BJ (cell line): ENCODE measurements around the gene HEBP1. TPM values are rescaled to one million over a fixed set of nuclear protein-coding genes. Genes with fewer than 3 reads are reported as not detected.

Experiments
- CTCF ChIA-PET: fragments of 350-600 bp; formaldehyde crosslinking; extraction: SDS; loops from one replicate; lab custom pipeline; 2021; ENCODE audit warnings: antibody characterized with exemption, inconsistent platforms; lab: Yijun Ruan, JAX
- POLR2A ChIA-PET: fragments of 300-600 bp; sonication (Branson Sonifier 250); formaldehyde crosslinking; extraction: SDS; loops from one replicate; lab custom pipeline; 2021; ENCODE audit warnings: antibody characterized with exemption; lab: Charles Lee
- DNase-seq: peaks from one replicate; pipeline ENCODE4 v3.0.0-alpha.2; 2011; ENCODE audit warnings: low read depth
- H3K27me3 ChIP-seq: 2 replicates; pipeline ENCODE4 v1.6.0; 2011; ENCODE audit warnings: low read length; ENCODE audit not compliant: control insufficient read depth, insufficient read depth
- H3K36me3 ChIP-seq: 2 replicates; pipeline ENCODE4 v1.5.1; 2011; ENCODE audit warnings: low read length; ENCODE audit not compliant: control insufficient read depth, insufficient read depth
- H3K4me3 ChIP-seq: 2 replicates; pipeline ENCODE4 v1.5.1; 2011; ENCODE audit warnings: low read depth, mild to moderate bottlenecking, control low read depth, low read length
- CTCF ChIP-seq: IDR thresholded peaks from 2 replicates; pipeline ENCODE4 v1.5.1; 2011; ENCODE audit warnings: low read depth, mild to moderate bottlenecking, control low read depth, inconsistent platforms, low read length, moderate library complexity; ENCODE audit not compliant: insufficient read depth
- polyA plus RNA-seq: library from polyadenylated mRNA; depleted of rRNA; stranded (reverse); fragments of >200 nt; gene quantifications from 2 replicates; pipeline ENCODE4 v1.2.3, GENCODE V29; 2011

The HEBP1 gene
- polyA plus RNA-seq, 1 experiment = 41.9 TPM

DNA sequence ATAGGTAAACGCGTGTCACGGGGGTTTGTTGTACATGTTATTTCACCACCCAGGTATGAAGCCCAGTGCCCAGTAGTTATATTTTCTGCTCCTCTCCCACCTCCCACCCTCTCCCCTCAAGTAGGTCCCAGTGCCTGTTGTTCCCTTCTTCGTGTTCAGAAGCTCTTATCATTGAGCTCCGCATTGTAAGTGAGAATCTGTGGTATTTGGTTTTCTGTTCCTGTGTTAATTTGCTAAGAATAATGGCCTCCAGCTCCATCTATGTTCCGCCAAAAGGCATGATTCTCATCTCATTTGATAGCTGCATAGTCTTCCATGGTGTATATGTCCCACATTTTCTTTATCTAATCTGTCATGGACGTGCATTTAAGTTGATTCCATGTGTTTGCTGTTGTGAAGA lies 41.2 kb downstream of the HEBP1 start:
- POLR2A ChIA-PET = interaction anchor here (0.6 kb wide), 1 partner anchor 1413 kb away, joined by 3 read pairs; no protein-coding TSS in a partner anchor

GRCh38 chr12:12954878-12955625 lies 45.0 kb downstream of the HEBP1 start:
- ChIA-PET CTCF (interaction anchor here (0.8 to 1.3 kb wide), 3 partner anchors 9 to 38 kb away, joined by 3 to 4 read pairs (median 3); no protein-coding TSS in a partner anchor), POLR2A (no interaction called here)
- no peaks in the 10 kb centered on the region for H3K36me3 ChIP-seq
- H3K4me3 ChIP-seq = no peak overlapping the region
- TF ChIP-seq CTCF = no peak
- no peaks in the 10 kb centered on the region for H3K27me3 ChIP-seq
- no peak for DNase-seq

More for the DNA sequence above, 41.2 kb downstream of the HEBP1 start:
- CTCF ChIA-PET = interaction anchor here (0.6 to 0.9 kb wide), 2 partner anchors 22 to 37 kb away, joined by 3 to 4 read pairs; no protein-coding TSS in a partner anchor
- no peak overlapping the region for H3K4me3 ChIP-seq
- no peaks in the 10 kb centered on the region for H3K36me3 ChIP-seq
- no peak for DNase-seq
- no peak for TF ChIP-seq CTCF
- H3K27me3 ChIP-seq = no peaks in the 10 kb centered on the region

DNA sequence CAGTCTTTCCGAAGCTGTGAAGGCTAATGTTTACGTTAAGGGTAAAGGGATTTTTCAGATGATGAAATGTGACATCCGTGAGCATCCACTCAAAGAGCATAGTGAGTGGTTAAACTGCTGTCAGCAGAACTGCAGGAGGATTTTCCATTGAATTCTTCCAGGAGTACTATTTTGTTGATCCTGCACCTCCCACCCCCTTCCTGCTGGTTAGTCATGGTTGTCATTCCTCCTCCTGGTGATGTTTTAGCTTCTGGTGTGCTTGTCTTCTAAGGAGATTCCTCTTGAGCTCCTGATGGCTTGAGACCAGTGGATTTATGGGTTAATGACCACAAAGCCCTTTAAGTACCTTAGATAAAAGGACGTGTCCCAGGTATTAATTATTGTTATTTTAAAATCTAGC lies 45.7 kb downstream of the HEBP1 start:
- ChIA-PET CTCF (interaction anchor here (0.8 to 1.3 kb wide), 3 partner anchors 10 to 38 kb away, joined by 3 to 4 read pairs (median 3); no protein-coding TSS in a partner anchor), POLR2A (no interaction called here)
- no peaks in the 10 kb centered on the region for H3K36me3 ChIP-seq
- no peak overlapping the region for H3K4me3 ChIP-seq
- no peak for DNase-seq
- no peaks in the 10 kb centered on the region for H3K27me3 ChIP-seq
- no peak for TF ChIP-seq CTCF

DNA sequence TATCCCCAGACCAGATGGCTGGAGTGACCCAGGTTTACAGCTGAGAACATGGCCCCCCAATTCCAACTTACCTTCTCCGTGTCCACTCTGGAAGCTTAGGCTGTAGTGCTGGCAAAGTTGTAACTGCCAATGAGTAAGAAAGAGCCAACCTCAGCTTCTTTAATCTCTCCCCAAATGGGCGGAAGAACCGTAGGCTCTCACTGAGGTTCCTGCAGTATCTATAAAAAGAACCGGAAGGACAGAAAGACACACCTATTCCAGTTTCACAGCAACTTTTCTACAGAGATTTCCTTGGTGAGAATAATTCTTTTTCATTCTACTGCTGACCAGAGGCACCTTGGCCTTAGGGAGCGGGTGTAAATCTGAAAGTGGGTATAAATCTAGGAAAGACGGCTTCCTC lies 48.0 kb downstream of the HEBP1 start, which contains the start of gene GPRC5D:
Gene GPRC5D, minus strand, starts transcription at position 135 of the 400 bp plus-strand sequence. CDS start 1,786 bp downstream, outside the sequence.
- ChIA-PET CTCF (interaction anchor here (0.8 to 1.2 kb wide), 2 partner anchors 24 to 32 kb away, joined by 3 to 7 read pairs; no protein-coding TSS in a partner anchor), POLR2A (no interaction called here)
- no peak within 1 kb of the TSS for H3K4me3 ChIP-seq
- no peak for DNase-seq
- no peak for TF ChIP-seq CTCF
- no peaks in the 10 kb centered on the region for H3K27me3 ChIP-seq
- no peaks in the 10 kb centered on the region for H3K36me3 ChIP-seq

DNA sequence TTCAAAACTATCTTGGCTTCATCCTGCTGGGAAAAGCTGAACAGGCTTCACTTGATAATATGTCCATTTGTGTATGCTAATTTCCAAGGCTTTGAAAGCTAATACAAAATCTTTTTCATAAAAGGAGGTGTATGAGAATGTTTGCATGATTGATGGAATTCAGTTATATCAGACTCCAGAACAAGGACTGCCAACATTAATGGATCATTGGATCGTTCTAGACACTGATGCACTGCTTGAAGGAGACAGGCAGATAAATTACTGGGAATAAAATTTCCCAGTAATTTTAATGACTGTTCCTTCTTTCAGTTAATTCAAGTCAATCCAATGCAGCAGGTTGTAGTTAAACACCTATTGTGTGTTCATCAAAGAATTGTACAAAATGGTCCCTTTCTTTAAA lies 48.6 kb downstream of the HEBP1 start:
- no peak for TF ChIP-seq CTCF
- no peak for DNase-seq
- Histone ChIP-seq H3K4me3 (no peak overlapping the region), H3K36me3 (no peaks in the 10 kb centered on the region), H3K27me3 (no peaks in the 10 kb centered on the region)
- POLR2A ChIA-PET = no interaction called here
- CTCF ChIA-PET = interaction anchor here (0.8 to 1.2 kb wide), 2 partner anchors 25 to 32 kb away, joined by 3 to 7 read pairs; no protein-coding TSS in a partner anchor
